Chondrocyte (in vitro differentiated cells): ENCODE data around the gene TRIM56. TPM values are rescaled to one million over a fixed set of nuclear protein-coding genes. Genes with fewer than 3 reads are reported as not detected.

ENCODE experiments used
- DNase-seq: peaks from one replicate; pipeline ENCODE4 v3.0.0; 2021; ENCODE audit warnings: mixed read lengths, low spot score
- H3K27ac Mint-ChIP-seq: one replicate; pipeline ENCODE4 v1.8.0; 2021; ENCODE audit warnings: mild to moderate bottlenecking, moderate library complexity, mixed read lengths; ENCODE audit not compliant: unreplicated experiment
- H3K27me3 Mint-ChIP-seq: 2 replicates; pipeline ENCODE4 v1.8.0; 2021; ENCODE audit warnings: low read depth, mixed read lengths
- H3K36me3 Mint-ChIP-seq: 2 replicates; pipeline ENCODE4 v1.8.0; 2021; ENCODE audit warnings: low read depth, mixed read lengths
- H3K4me1 Mint-ChIP-seq: 2 replicates; pipeline ENCODE4 v1.8.0; 2021; ENCODE audit warnings: low read depth, mild to moderate bottlenecking, mixed read lengths
- H3K4me3 Mint-ChIP-seq: one replicate; pipeline ENCODE4 v1.8.0; 2021; ENCODE audit warnings: mild to moderate bottlenecking, moderate library complexity, mixed read lengths; ENCODE audit not compliant: unreplicated experiment
- H3K9me3 Mint-ChIP-seq: 2 replicates; pipeline ENCODE4 v1.8.0; 2021; ENCODE audit warnings: low read depth, mixed read lengths
- CTCF ChIP-seq: fragments of 200-600 bp; sonication (generic); IDR thresholded peaks from 2 replicates; pipeline ENCODE4 v1.5.0; 2021; ENCODE audit warnings: antibody characterized with exemption, mild to moderate bottlenecking, moderate library complexity
- total RNA-seq: library from RNA; stranded (reverse); gene quantifications from 3 replicates; pipeline ENCODE4 v1.2.1, GENCODE V29; 2021

Gene TRIM56
- total RNA-seq, 1 donor from 2014 or later: 30.4 TPM

DNA sequence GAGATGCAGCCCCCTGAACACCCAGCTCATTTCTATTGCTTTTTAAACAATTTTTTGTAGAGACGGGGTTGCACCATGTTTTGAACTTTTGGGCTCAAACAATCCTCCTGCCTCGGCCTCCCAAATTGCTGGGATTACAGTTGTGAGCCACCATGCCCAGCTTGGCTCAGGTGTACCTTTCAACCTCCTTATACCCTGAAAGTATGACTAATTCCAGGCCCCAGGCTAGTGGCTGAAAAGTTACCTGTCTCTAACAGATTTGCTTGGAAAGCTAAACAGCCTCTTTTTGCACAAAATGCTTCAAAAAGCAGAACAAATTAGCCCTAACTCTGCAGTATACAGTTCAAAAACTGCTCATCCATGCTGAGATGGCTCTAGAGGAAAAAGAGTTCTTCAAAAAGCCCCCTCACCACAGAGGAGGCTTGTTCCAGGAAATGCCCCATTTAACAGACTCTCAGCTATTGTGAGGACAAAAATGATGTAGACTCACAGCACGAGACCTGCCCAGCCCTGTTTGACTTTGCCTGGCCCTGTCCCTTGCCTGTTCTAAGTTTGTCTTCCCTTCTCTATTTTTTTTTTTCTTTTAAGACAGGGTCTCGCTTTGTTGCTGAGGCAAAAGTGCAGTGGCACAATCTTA is 55.6 kb downstream of the TRIM56 start:
- Mint-ChIP-seq H3K4me1 (peaks cover 45% of the 10 kb centered on the region), H3K9me3 (no peaks in the 10 kb centered on the region), H3K36me3 (peaks cover 16% of the 10 kb centered on the region), H3K27ac (peak overlapping the region; percentile 90), H3K27me3 (no peaks in the 10 kb centered on the region), H3K4me3 (no peak overlapping the region)
- no peak for DNase-seq
- TF ChIP-seq CTCF: no peak

Other genes starting within 250 kb of the TRIM56 start
- gene SLC12A9, start 232.8 kb upstream of the TRIM56 start, total RNA-seq: 23.5 to 26.6 TPM (median 26.0 TPM) in 3 replicates
- 91.6 to 104 TPM (median 98.4 TPM) in 3 replicates for gene TRIP6, start 218.1 kb upstream of the TRIM56 start, total RNA-seq
- gene SRRT, start 210.4 kb upstream of the TRIM56 start, total RNA-seq: 104 to 138 TPM (median 105 TPM) in 3 replicates
- 4.1 to 5.0 TPM (median 4.3 TPM) in 3 replicates for gene UFSP1, start 195.8 kb upstream of the TRIM56 start, total RNA-seq
- gene ACHE, start 189.6 kb upstream of the TRIM56 start, total RNA-seq: 1.4 to 2.9 TPM (median 2.6 TPM) in 3 replicates
- gene MUC3A, start 135.9 kb upstream of the TRIM56 start, total RNA-seq: not detected in 3 replicates
- not detected in 3 replicates for gene MUC12, start 115.9 kb upstream of the TRIM56 start, total RNA-seq
- not detected in 3 replicates for gene MUC17, start 65.4 kb upstream of the TRIM56 start, total RNA-seq
- 794 to 1,203 TPM (median 1,180 TPM) in 3 replicates for gene SERPINE1, start 41.6 kb downstream of the TRIM56 start, total RNA-seq
- gene AP1S1, start 69.0 kb downstream of the TRIM56 start, total RNA-seq: 55.9 to 60.5 TPM (median 60.4 TPM) in 3 replicates
- gene VGF, start 80.1 kb downstream of the TRIM56 start, total RNA-seq: 0.22 to 0.26 TPM in 2 of 3 replicates, not detected in the other
- gene NAT16, start 94.8 kb downstream of the TRIM56 start, total RNA-seq: not detected in 3 replicates
- not detected in 3 replicates for gene MOGAT3, start 115.6 kb downstream of the TRIM56 start, total RNA-seq
- 129 to 156 TPM (median 149 TPM) in 3 replicates for gene PLOD3, start 132.1 kb downstream of the TRIM56 start, total RNA-seq
- 57.2 to 65.0 TPM (median 58.1 TPM) in 3 replicates for gene ZNHIT1, start 132.7 kb downstream of the TRIM56 start, total RNA-seq
- 6.6 to 7.7 TPM (median 7.6 TPM) in 3 replicates for gene CLDN15, start 152.3 kb downstream of the TRIM56 start, total RNA-seq
- gene FIS1, start 159.6 kb downstream of the TRIM56 start, total RNA-seq: 110 to 133 TPM (median 118 TPM) in 3 replicates
- 24.3 to 33.0 TPM (median 26.8 TPM) in 3 replicates for gene IFT22, start 236.3 kb downstream of the TRIM56 start, total RNA-seq